ENCODE results near the gene IFTAP.

Gene IFTAP

DNA sequence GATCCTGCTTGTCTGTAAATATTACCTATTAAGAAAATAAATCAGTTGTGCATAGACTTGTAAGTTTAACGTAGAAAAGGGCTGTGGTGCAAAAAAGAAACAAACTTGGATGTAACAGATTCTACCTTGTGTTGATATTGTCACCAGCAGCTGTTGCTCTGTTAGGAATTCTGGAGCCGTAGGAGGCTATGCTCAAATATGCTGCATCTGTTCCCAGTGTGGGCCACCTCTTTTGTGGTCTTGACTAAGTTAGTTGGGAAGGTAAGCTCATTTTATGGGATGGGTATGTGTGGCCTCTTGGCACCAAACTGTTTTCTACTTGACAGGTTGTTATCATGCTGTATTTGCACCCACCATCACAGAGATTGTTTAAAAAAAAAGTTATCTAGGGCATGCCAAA, 33.2 kb downstream of the IFTAP start:
- no peak overlapping the region for H3K4me3 ChIP-seq (ENCODE audit: control insufficient read depth, low read depth, low read length)
- TF ChIP-seq, protein P1, sequence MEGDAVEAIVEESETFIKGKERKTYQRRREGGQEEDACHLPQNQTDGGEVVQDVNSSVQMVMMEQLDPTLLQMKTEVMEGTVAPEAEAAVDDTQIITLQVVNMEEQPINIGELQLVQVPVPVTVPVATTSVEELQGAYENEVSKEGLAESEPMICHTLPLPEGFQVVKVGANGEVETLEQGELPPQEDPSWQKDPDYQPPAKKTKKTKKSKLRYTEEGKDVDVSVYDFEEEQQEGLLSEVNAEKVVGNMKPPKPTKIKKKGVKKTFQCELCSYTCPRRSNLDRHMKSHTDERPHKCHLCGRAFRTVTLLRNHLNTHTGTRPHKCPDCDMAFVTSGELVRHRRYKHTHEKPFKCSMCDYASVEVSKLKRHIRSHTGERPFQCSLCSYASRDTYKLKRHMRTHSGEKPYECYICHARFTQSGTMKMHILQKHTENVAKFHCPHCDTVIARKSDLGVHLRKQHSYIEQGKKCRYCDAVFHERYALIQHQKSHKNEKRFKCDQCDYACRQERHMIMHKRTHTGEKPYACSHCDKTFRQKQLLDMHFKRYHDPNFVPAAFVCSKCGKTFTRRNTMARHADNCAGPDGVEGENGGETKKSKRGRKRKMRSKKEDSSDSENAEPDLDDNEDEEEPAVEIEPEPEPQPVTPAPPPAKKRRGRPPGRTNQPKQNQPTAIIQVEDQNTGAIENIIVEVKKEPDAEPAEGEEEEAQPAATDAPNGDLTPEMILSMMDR (IDR thresholded peaks at IDR 0.05; ENCODE audit: control insufficient read depth, insufficient read depth, low read depth, low read length, missing control alignments), result no peak
- DNase-seq (ENCODE audit: low read depth), result no peak

DNA sequence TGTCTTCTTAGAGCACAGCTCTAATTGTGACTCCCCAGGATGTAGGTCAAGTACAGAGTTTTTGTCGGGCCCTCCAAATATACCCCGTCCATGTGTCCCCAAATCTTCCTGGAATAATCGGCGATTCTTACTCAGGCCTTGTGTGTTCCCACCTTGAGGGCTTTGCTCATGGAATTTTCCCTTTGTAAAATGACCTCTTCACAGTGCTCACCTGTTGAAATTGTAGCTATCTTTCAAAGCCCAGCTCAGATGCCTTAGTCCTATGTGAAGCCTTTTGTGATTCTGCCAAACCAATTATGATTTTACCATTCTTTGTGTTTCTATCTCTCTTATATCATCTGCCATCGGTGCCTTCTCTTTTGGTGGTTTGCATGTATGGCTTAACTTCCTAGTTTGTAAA, 33.8 kb downstream of the IFTAP start:
- no peak for DNase-seq (ENCODE audit: low read depth)
- TF ChIP-seq, protein P1 (IDR thresholded peaks at IDR 0.05; ENCODE audit: control insufficient read depth, insufficient read depth, low read depth, low read length, missing control alignments), result no peak
- H3K4me3 ChIP-seq (ENCODE audit: control insufficient read depth, low read depth, low read length), result no peak overlapping the region

DNA sequence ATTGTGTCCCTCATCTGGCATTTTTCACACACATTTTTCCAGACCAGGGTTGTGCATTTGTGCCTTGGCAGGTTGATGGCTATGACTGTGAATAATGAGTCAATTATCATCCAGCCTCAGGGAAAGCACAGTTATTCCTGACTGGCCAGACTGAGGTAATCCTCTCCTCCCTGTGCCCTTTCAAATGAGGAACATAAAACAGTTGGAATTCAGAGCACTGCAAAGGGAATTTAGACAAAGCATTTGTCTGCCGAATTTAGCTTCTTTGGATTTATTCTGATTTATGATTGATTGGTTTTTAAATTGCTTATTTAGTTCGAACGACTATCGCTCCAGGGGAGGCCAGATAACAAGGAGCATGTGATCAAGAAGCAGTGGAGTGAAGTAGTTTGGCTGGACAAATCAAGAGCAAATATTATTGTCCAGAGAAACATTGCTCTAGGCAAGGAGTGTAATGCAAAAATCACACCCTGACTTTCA, 34.5 kb downstream of the IFTAP start:
- no peak for DNase-seq (ENCODE audit: low read depth)

DNA sequence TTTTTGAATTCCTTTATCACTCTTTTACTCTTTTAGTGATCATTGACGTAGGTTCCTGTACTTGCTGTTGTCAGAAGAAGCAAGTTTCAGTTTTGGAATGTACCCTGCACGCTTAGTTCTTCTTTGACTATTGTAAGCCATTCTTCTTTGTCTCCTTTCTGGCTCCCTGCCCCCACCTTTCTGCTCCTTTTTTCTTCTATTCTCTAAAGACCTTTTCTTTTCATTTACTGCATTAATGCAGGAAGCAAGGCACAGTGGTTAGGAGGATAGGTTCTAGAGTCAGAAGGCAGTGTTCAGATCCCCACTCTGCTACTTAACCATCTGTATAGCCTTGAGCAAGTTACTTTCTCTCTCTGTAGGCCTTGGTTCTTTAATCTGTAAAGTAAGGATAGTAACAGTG, 37.5 kb downstream of the IFTAP start:
- no peak overlapping the region for H3K4me3 ChIP-seq (ENCODE audit: control insufficient read depth, low read depth, low read length)
- TF ChIP-seq, protein P1 (IDR thresholded peaks at IDR 0.05; ENCODE audit: control insufficient read depth, insufficient read depth, low read depth, low read length, missing control alignments), result no peak
- DNase-seq (ENCODE audit: low read depth), result no peak

More for the DNA sequence above, 34.5 kb downstream of the IFTAP start:
- H3K4me3 ChIP-seq (ENCODE audit: control insufficient read depth, low read depth, low read length), result no peak overlapping the region
- TF ChIP-seq, protein P1 (IDR thresholded peaks at IDR 0.05; ENCODE audit: control insufficient read depth, insufficient read depth, low read depth, low read length, missing control alignments), result no peak

DNA sequence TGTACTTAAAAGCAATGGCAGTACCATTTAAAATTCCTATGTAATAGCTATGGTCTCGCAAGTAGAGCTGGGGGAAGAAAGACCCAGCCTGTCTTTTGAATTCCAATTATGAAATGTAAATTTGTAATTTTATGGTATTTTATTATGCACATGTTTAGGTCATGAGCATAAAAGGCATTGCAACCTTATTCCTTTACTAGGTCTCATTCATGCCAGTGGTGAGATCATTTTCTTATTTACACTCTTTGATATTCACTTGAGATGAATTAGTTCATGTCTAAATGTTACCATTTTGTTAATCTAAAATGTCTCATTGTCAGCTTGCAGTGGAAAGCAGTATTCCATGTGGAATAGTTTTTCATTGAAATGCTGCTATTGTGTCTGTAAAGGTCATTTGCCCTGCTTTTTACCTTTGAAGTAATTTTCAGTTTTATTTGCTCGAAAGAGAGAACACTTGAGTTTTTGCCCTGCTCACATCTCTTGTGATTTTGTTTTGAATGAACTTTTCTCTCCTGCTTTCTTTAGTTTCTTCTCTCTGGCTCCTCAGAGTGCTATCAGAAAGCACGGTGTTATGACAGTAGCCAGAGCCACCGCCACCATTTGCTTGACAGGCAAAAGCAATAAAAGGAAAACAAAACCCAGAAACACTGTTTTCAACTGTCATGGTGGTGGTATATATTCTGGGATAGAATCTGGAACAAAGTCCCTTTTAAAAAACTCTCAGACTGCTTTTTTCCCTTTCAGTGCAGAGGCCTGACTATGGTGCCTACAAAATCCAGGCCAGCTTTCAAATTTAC, 41.0 kb downstream of the IFTAP start:
- no peak overlapping the region for H3K4me3 ChIP-seq (ENCODE audit: control insufficient read depth, low read depth, low read length)
- TF ChIP-seq, protein P1 (IDR thresholded peaks at IDR 0.05; ENCODE audit: control insufficient read depth, insufficient read depth, low read depth, low read length, missing control alignments), result no peak
- no peak for DNase-seq (ENCODE audit: low read depth)

DNA sequence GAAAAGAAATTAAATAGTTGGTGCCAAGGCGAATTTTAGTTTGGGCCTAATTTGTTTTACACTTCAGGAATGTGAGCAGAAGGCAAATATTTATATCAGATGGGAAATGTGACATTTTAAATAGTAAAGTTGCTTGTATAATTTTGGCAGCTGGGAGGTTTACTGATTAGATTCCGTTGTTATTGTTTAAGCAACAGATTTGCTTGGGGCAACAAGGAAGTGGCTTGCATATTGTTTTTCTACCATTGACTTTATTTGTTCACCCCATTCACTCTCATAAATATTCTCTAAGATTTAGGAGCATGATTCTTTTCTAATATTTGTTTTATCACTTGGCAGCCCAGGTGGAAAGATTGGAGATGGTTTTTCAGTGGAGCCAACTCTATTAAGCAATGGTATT, 44.3 kb downstream of the IFTAP start:
- no peak overlapping the region for H3K4me3 ChIP-seq (ENCODE audit: control insufficient read depth, low read depth, low read length)
- DNase-seq (ENCODE audit: low read depth), result no peak
- TF ChIP-seq, protein P1 (IDR thresholded peaks at IDR 0.05; ENCODE audit: control insufficient read depth, insufficient read depth, low read depth, low read length, missing control alignments), result no peak

All from AG09309 (cell line).